ENCODE measurements around the gene DCDC1. TPM values are rescaled to one million over a fixed set of nuclear protein-coding genes. Genes with fewer than 3 reads are reported as not detected.

Gene DCDC1
- total RNA-seq, 1 experiment from 2014 or later = 1.5 TPM

DNA sequence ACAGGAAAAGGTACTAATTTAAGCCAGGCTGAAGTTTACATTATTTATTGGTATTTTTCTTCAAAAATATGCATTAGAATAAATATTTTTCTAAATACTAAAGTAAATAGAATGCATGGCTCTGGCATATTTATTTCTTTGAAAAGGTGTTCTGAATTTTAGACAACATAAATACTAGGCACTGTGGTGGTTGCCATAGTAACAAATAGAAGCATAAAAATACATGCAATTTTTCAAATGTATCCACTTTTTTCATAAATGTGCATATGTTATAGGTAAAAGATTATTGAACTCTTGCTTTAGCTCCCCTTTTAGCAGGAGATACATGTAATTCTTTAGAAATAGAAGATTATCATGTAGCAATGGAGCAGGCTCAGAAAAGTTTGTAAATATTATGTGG lies 18.4 kb downstream of the DCDC1 start:
- Histone ChIP-seq H3K27me3 (ENCODE audit: insufficient read depth, low read length) (no peaks in the 10 kb centered on the region), H3K9ac (ENCODE audit: low read length) (no peak overlapping the region), H3K4me2 (ENCODE audit: low read length) (no peak overlapping the region), H3K79me2 (ENCODE audit: insufficient read depth, low read length) (no peaks in the 10 kb centered on the region), H3K4me3 (replicated peaks in 1 of 2; ENCODE audit: low read depth in 1 of 2, low read length in 2 of 2) (no peak overlapping the region), H3K27ac (ENCODE audit: low read depth, low read length) (no peak overlapping the region), H2AFZ (ENCODE audit: low read depth, low read length, poor library complexity, severe bottlenecking) (no peak overlapping the region), H3K36me3 (ENCODE audit: control insufficient read depth in 1 of 2, insufficient read depth in 2 of 2, low read length in 2 of 2) (no peaks in the 10 kb centered on the region), H3K4me1 (ENCODE audit: control insufficient read depth in 1 of 2, insufficient read depth in 2 of 2, low read length in 2 of 2) (no peaks in the 10 kb centered on the region), H3K9me3 (ENCODE audit: control insufficient read depth in 1 of 2, insufficient read depth in 1 of 2, low read depth in 1 of 2, low read length in 2 of 2) (no peaks in the 10 kb centered on the region), H3K9me2 (ENCODE audit: insufficient read depth) (no peaks in the 10 kb centered on the region), H4K20me1 (ENCODE audit: insufficient read depth) (no peaks in the 10 kb centered on the region)
- no peak for TF ChIP-seq SIN3A (IDR thresholded peaks at IDR 0.05; ENCODE audit: low read depth)
- no peak for TF ChIP-seq SP1 (IDR thresholded peaks at IDR 0.05; ENCODE audit: low read depth)
- TF ChIP-seq, protein P1, sequence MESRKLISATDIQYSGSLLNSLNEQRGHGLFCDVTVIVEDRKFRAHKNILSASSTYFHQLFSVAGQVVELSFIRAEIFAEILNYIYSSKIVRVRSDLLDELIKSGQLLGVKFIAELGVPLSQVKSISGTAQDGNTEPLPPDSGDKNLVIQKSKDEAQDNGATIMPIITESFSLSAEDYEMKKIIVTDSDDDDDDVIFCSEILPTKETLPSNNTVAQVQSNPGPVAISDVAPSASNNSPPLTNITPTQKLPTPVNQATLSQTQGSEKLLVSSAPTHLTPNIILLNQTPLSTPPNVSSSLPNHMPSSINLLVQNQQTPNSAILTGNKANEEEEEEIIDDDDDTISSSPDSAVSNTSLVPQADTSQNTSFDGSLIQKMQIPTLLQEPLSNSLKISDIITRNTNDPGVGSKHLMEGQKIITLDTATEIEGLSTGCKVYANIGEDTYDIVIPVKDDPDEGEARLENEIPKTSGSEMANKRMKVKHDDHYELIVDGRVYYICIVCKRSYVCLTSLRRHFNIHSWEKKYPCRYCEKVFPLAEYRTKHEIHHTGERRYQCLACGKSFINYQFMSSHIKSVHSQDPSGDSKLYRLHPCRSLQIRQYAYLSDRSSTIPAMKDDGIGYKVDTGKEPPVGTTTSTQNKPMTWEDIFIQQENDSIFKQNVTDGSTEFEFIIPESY (IDR thresholded peaks at IDR 0.05; ENCODE audit: extremely low read depth, insufficient replicate concordance, low read length) = no peak
- no peak for TF ChIP-seq JUND (IDR thresholded peaks at IDR 0.05)
- no peak for TF ChIP-seq EZH2 (IDR thresholded peaks at IDR 0.05)
- TF ChIP-seq CBX3 (IDR thresholded peaks at IDR 0.05; ENCODE audit: low read depth) = no peak
- TF ChIP-seq, protein P2, sequence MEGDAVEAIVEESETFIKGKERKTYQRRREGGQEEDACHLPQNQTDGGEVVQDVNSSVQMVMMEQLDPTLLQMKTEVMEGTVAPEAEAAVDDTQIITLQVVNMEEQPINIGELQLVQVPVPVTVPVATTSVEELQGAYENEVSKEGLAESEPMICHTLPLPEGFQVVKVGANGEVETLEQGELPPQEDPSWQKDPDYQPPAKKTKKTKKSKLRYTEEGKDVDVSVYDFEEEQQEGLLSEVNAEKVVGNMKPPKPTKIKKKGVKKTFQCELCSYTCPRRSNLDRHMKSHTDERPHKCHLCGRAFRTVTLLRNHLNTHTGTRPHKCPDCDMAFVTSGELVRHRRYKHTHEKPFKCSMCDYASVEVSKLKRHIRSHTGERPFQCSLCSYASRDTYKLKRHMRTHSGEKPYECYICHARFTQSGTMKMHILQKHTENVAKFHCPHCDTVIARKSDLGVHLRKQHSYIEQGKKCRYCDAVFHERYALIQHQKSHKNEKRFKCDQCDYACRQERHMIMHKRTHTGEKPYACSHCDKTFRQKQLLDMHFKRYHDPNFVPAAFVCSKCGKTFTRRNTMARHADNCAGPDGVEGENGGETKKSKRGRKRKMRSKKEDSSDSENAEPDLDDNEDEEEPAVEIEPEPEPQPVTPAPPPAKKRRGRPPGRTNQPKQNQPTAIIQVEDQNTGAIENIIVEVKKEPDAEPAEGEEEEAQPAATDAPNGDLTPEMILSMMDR (IDR thresholded peaks at IDR 0.05 in 2 of 3, conservative IDR thresholded peaks at IDR 0.05 in 1 of 3; ENCODE audit: borderline replicate concordance in 1 of 3, insufficient read depth in 1 of 3, low read depth in 2 of 3, low read length in 2 of 3) = no peak
- no TSS peak for BruUV-seq (replicated peaks)
- DNase-seq (ENCODE audit: low read depth, low spot score) = no peak
- no peak for ATAC-seq
- ChIA-PET CTCF (interaction anchor here (1.2 to 1.7 kb wide), 2 partner anchors 10 kb away, joined by 4 to 6 read pairs; no protein-coding TSS in a partner anchor), POLR2A (no interaction called here), RAD21 (ENCODE audit: low non-redundant PET in 1 of 2, low total read pairs in 2 of 2, uncharacterized antibody in 2 of 2, unreplicated experiment in 2 of 2) (no interaction called here)
- intact Hi-C loops (cut with micrococcal nuclease) = no loop called here

All from HCT116 (cell line).